ENCODE measurements around the gene RENBP. TPM values are rescaled to one million over a fixed set of nuclear protein-coding genes. Genes with fewer than 3 reads are reported as not detected.
A peak's percentile ranks its signal among the peaks of the same experiment; 100 is the strongest.

The RENBP gene
- total RNA-seq, 1 experiment from 2014 or later = 7.1 TPM

GRCh38 chrX:153950127-153950526 lies 5.7 kb upstream of the RENBP start:
- no peak overlapping the region for H2BK12ac ChIP-seq (ENCODE audit: insufficient read length, low read depth, low read length)
- H4K5ac ChIP-seq (ENCODE audit: insufficient read length, low read depth, low read length) = no peak overlapping the region
- no CpG with 5 or more reads among the region's 19 CpGs for WGBS (ENCODE audit: extremely low coverage, insufficient read length, low lambda C conversion rate)
- H3K4me1 Mint-ChIP-seq = peaks cover 2 to 28% of the 10 kb centered on the region in 2 experiments
- H2AK5ac ChIP-seq (ENCODE audit: insufficient read length, low read length) = no peak overlapping the region
- peaks cover 46 to 70% (median 69%) of the 10 kb centered on the region in 3 experiments for H3K36me3 Mint-ChIP-seq (ENCODE audit: insufficient read depth in 1 of 3, low read depth in 3 of 3)
- peak overlapping the region in 1 of 3 experiments; percentile 65; a peak in 1 of 7 replicates for H3K27ac Mint-ChIP-seq
- H2BK20ac ChIP-seq (ENCODE audit: low read depth, low read length, poor library complexity, severe bottlenecking) = no peak overlapping the region
- H3K23ac ChIP-seq (ENCODE audit: insufficient read length, low read depth, low read length) = no peak overlapping the region
- H4K20me1 ChIP-seq (ENCODE audit: control insufficient read depth, insufficient read depth, insufficient read length) = no peaks in the 10 kb centered on the region
- no peaks in the 10 kb centered on the region for H3K27me3 Mint-ChIP-seq (ENCODE audit: low read depth)
- no peak overlapping the region for H2BK15ac ChIP-seq (ENCODE audit: low read depth, low read length)
- no peaks in the 10 kb centered on the region for H3K27me3 ChIP-seq (ENCODE audit: insufficient read depth, low read length)
- no peak for DNase-seq
- H3K23me2 ChIP-seq (ENCODE audit: insufficient read length, low read depth, low read length, poor library complexity, severe bottlenecking) = no peaks in the 10 kb centered on the region
- H3K4me1 ChIP-seq (ENCODE audit: insufficient read depth, low read length) = no peaks in the 10 kb centered on the region
- H3K14ac ChIP-seq (ENCODE audit: insufficient read depth, low read length) = no peak overlapping the region
- H4K8ac ChIP-seq (replicated peaks; ENCODE audit: insufficient read length, low read depth, low read length) = no peak overlapping the region
- no peak overlapping the region for H3K4me2 ChIP-seq (ENCODE audit: insufficient read depth, insufficient read length, low read length)
- no peaks in the 10 kb centered on the region for H3K79me2 ChIP-seq (ENCODE audit: insufficient read depth, low read length)
- no peak overlapping the region for H4K91ac ChIP-seq (ENCODE audit: insufficient read length, low read depth, low read length)
- H3K9me3 Mint-ChIP-seq = no peaks in the 10 kb centered on the region; a peak in 2 of 5 replicates
- H2BK120ac ChIP-seq (ENCODE audit: low read depth, low read length, poor library complexity, severe bottlenecking) = no peak overlapping the region
- H3K4me3 Mint-ChIP-seq = no peak overlapping the region
- no peak for TF ChIP-seq CTCF (conservative IDR thresholded peaks at IDR 0.05)
- no peak overlapping the region for H3T11ph ChIP-seq (ENCODE audit: low read length)
- H3K18ac ChIP-seq (ENCODE audit: insufficient read length, low read depth, low read length) = no peak overlapping the region
- no peak overlapping the region for H2BK5ac ChIP-seq (ENCODE audit: insufficient read length, low read length)
- no peak overlapping the region for H3K4ac ChIP-seq (ENCODE audit: low read depth, low read length)
- no peak overlapping the region for H3K27ac ChIP-seq (ENCODE audit: insufficient read length, low read depth, low read length)
- no peak overlapping the region for H2AFZ ChIP-seq (ENCODE audit: low read length)
- no peak overlapping the region for H3K9ac ChIP-seq (ENCODE audit: extremely low read depth, insufficient read length, low read length)
- H3K79me1 ChIP-seq (ENCODE audit: insufficient read depth, low read depth, low read length, poor library complexity, severe bottlenecking) = no peaks in the 10 kb centered on the region
- no peak overlapping the region for H3K56ac ChIP-seq (ENCODE audit: insufficient read length, low read depth, low read length)
- no peaks in the 10 kb centered on the region for H3K9me3 ChIP-seq (ENCODE audit: control insufficient read depth, low read depth, low read length)
